Muscle of leg (tissue), 11 donors: ENCODE results near the gene PIAS3. TPM values are rescaled to one million over a fixed set of nuclear protein-coding genes. Genes with fewer than 3 reads are reported as not detected.

Experiments
- DNase-seq: peaks from one replicate; pipeline ENCODE4 v3.0.0; 2013
- H3K27ac ChIP-seq: one replicate; pipeline ENCODE4 v1.5.1; 2013; ENCODE audit warnings: mild to moderate bottlenecking, low read length, control low read depth
- H3K27me3 ChIP-seq: one replicate; pipeline ENCODE4 v1.6.1; 2013; ENCODE audit warnings: low read length; ENCODE audit not compliant: control insufficient read depth, insufficient read depth
- H3K36me3 ChIP-seq: one replicate; pipeline ENCODE4 v1.6.1; 2013; ENCODE audit warnings: low read length; ENCODE audit not compliant: control insufficient read depth, insufficient read depth
- H3K4me1 ChIP-seq: one replicate; pipeline ENCODE4 v1.6.1; 2013; ENCODE audit warnings: low read length; ENCODE audit not compliant: control insufficient read depth, insufficient read depth
- H3K4me3 ChIP-seq: one replicate; pipeline ENCODE4 v1.5.1; 2013; ENCODE audit warnings: low read length, control low read depth
- H3K9me3 ChIP-seq: replicated peaks from 2 replicates; pipeline ENCODE4 v1.6.1; 2013; ENCODE audit warnings: low read depth, low read length; ENCODE audit not compliant: control insufficient read depth
- WGBS: methylation state at CpG from one replicate; pipeline ENCODE4 v1.1.5; 2013; ENCODE audit warnings: missing lambda C conversion rate; ENCODE audit not compliant: insufficient coverage; 5-methylcytosine and 5-hydroxymethylcytosine counted together
- polyA plus RNA-seq, 8 donors: library from polyadenylated mRNA; unstranded; fragments of 120-200 nt; gene quantifications; one replicate each; pipeline versions ENCODE4 v1.2.1 to v1.2.3, GENCODE V29; 2013; ENCODE audit warnings: inconsistent platforms in 1 of 8, low replicate concordance in 1 of 8; ENCODE audit not compliant: insufficient read length in 8 of 8, insufficient read depth in 1 of 8
- total RNA-seq: library from RNA; stranded (reverse); fragments of 120-200 nt; gene quantifications from one replicate; pipeline ENCODE4 v1.2.4, GENCODE V29; 2013

The PIAS3 gene
- total and polyA plus RNA-seq, 9 donors: 20.8 to 63.8 (median 46.7) TPM

DNA sequence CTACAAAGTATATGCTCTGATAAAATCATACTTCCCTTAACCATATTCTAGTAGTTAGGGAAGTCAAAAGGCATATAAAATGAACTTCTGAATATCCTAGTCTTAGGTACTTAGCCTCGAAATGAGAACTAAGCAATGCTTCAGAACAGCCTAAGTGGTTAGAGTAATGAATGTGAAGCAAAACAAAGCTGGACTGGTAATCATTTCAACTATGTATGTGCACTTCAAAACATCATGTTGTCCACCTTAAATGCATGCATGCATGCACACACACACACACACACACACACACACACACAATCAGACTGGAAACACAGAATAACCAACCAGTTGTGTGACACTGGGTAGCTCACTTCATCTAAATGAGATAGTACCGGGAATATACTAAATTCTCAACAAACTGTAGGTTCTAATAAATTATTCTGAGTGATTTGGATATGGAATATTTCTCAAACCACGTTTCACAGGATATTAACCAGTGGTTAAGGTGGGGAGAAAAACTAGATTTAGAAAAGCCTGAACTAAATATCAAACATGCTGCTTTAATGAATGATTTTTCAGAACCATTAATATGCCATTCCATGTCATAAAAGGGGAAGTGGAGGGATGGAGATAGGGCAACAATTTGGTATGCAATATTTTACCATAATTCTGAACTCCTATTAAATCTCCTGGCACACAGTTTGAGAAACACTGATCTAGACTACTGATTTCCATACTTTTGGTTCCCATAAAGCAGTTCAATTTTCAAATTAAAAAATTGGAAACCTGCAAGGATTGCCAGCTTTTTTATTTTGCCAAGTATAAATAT, 54.4 kb downstream of the PIAS3 start:
- Histone ChIP-seq H3K9me3 (no peaks in the 10 kb centered on the region), H3K4me3 (no peak overlapping the region), H3K27me3 (no peaks in the 10 kb centered on the region), H3K36me3 (no peaks in the 10 kb centered on the region), H3K27ac (no peak overlapping the region), H3K4me1 (no peaks in the 10 kb centered on the region)
- no peak for DNase-seq
- WGBS: no CpG with 5 or more reads among the region's 3 CpGs

- WGBS: no CpG with 5 or more reads among the region's 2 CpGs
- DNase-seq: no peak
- Histone ChIP-seq H3K4me1 (no peaks in the 10 kb centered on the region), H3K4me3 (no peak overlapping the region), H3K36me3 (no peaks in the 10 kb centered on the region), H3K27ac (no peak overlapping the region), H3K9me3 (peaks cover 14% of the 10 kb centered on the region), H3K27me3 (no peaks in the 10 kb centered on the region)
Observed at GRCh38 chr1:145799806-145800205, 59.1 kb downstream of the PIAS3 start.

Other genes with a start within 250 kb of the PIAS3 start
- 0.40 TPM for gene PDZK1, start 151.7 kb downstream of the PIAS3 start, total RNA-seq
- 1 to 10 TPM in 3 of 8 donors, under 1 TPM in 5; 0.50 to 3.2 (median 0.83) TPM for gene PDZK1, start 151.7 kb downstream of the PIAS3 start, polyA plus RNA-seq
- 0.09 TPM for gene CD160, start 139.6 kb downstream of the PIAS3 start, total RNA-seq
- under 1 TPM; 0.10 to 0.95 (median 0.80) TPM for gene CD160, start 139.6 kb downstream of the PIAS3 start, polyA plus RNA-seq
- 13.7 TPM for gene RNF115, start 35.0 kb downstream of the PIAS3 start, total RNA-seq
- 10 to 100 TPM; 10.8 to 18.8 (median 13.3) TPM for gene RNF115, start 35.0 kb downstream of the PIAS3 start, polyA plus RNA-seq
- gene POLR3C, start 34.9 kb downstream of the PIAS3 start, total RNA-seq: 19.8 TPM
- gene POLR3C, start 34.9 kb downstream of the PIAS3 start, polyA plus RNA-seq: 10 to 100 TPM; 16.2 to 24.8 (median 20.9) TPM
- gene NUDT17, start 13.5 kb downstream of the PIAS3 start, total RNA-seq: 15.9 TPM
- 10 to 100 TPM; 11.9 to 20.8 (median 13.8) TPM for gene NUDT17, start 13.5 kb downstream of the PIAS3 start, polyA plus RNA-seq
- 2.2 TPM for gene ANKRD35, start 26.8 kb upstream of the PIAS3 start, total RNA-seq
- 1 to 10 TPM; 2.3 to 4.8 (median 3.1) TPM for gene ANKRD35, start 26.8 kb upstream of the PIAS3 start, polyA plus RNA-seq
- gene ITGA10, start 51.0 kb upstream of the PIAS3 start, total RNA-seq: 5.9 TPM
- 10 to 100 TPM in 2 of 8 donors, 1 to 10 TPM in 6; 3.6 to 11.1 (median 6.6) TPM for gene ITGA10, start 51.0 kb upstream of the PIAS3 start, polyA plus RNA-seq
- 18.0 TPM for gene PEX11B, start 59.6 kb upstream of the PIAS3 start, total RNA-seq
- 10 to 100 TPM; 19.4 to 24.9 (median 23.7) TPM for gene PEX11B, start 59.6 kb upstream of the PIAS3 start, polyA plus RNA-seq
- 116 TPM for gene RBM8A, start 68.4 kb upstream of the PIAS3 start, total RNA-seq
- gene RBM8A, start 68.4 kb upstream of the PIAS3 start, polyA plus RNA-seq: 100 to 1,000 TPM; 114 to 136 (median 132) TPM
- 23.4 TPM for gene LIX1L, start 98.9 kb upstream of the PIAS3 start, total RNA-seq
- 10 to 100 TPM; 26.1 to 35.9 (median 29.0) TPM for gene LIX1L, start 98.9 kb upstream of the PIAS3 start, polyA plus RNA-seq
- gene ANKRD34A, start 105.5 kb upstream of the PIAS3 start, total RNA-seq: 0.22 TPM
- 1 to 10 TPM in 6 of 8 donors, under 1 TPM in 2; 0.76 to 1.7 (median 1.1) TPM for gene ANKRD34A, start 105.5 kb upstream of the PIAS3 start, polyA plus RNA-seq
- 28.5 TPM for gene POLR3GL, start 105.6 kb upstream of the PIAS3 start, total RNA-seq
- 10 to 100 TPM; 35.0 to 42.6 (median 38.6) TPM for gene POLR3GL, start 105.6 kb upstream of the PIAS3 start, polyA plus RNA-seq
- gene TXNIP, start 137.5 kb upstream of the PIAS3 start, total RNA-seq: 411 TPM
- gene TXNIP, start 137.5 kb upstream of the PIAS3 start, polyA plus RNA-seq: 100 to 1,000 TPM; 251 to 323 (median 290) TPM
- gene HJV, start 162.7 kb upstream of the PIAS3 start, total RNA-seq: 174 TPM
- gene HJV, start 162.7 kb upstream of the PIAS3 start, polyA plus RNA-seq: 100 to 1,000 TPM; 128 to 235 (median 193) TPM